H9 (cell line): ENCODE measurements around the gene SETBP1. TPM values are rescaled to one million over a fixed set of nuclear protein-coding genes. Genes with fewer than 3 reads are reported as not detected.
A peak's percentile ranks its signal among the peaks of the same experiment; 100 is the strongest.

Experiments used
- DNase-seq: peaks from one replicate; pipeline ENCODE4 v3.0.0-alpha.2; 2017
- H2AFZ ChIP-seq: one replicate; pipeline ENCODE4 v1.6.1; 2013; ENCODE audit warnings: mild to moderate bottlenecking, low read length, control low read depth, moderate library complexity
- H2AK5ac ChIP-seq: 2 replicates; pipeline ENCODE4 v1.6.1; 2013; ENCODE audit warnings: low read length, control low read depth, mixed read lengths; ENCODE audit not compliant: insufficient read length
- H2BK120ac ChIP-seq: one replicate; pipeline ENCODE4 v1.6.1; 2013; ENCODE audit warnings: low read depth, mild to moderate bottlenecking, low read length, control low read depth, inconsistent platforms; ENCODE audit not compliant: poor library complexity, severe bottlenecking
- H2BK12ac ChIP-seq: 2 replicates; pipeline ENCODE4 v1.6.1; 2013; ENCODE audit warnings: low read length, control low read depth, mixed read lengths, low read depth; ENCODE audit not compliant: insufficient read length
- H2BK15ac ChIP-seq: 2 replicates; pipeline ENCODE4 v1.6.1; 2013; ENCODE audit warnings: low read depth, low read length, control low read depth
- H2BK20ac ChIP-seq: one replicate; pipeline ENCODE4 v1.6.1; 2013; ENCODE audit warnings: low read depth, mild to moderate bottlenecking, low read length, control low read depth, inconsistent platforms; ENCODE audit not compliant: poor library complexity, severe bottlenecking
- H2BK5ac ChIP-seq: 2 replicates; pipeline ENCODE4 v1.6.1; 2013; ENCODE audit warnings: low read length, control low read depth, mixed read lengths; ENCODE audit not compliant: insufficient read length
- H3K14ac ChIP-seq: 2 replicates; pipeline ENCODE4 v1.6.1; 2013; ENCODE audit warnings: low read length, control low read depth; ENCODE audit not compliant: insufficient read depth
- H3K18ac ChIP-seq: 2 replicates; pipeline ENCODE4 v1.6.1; 2013; ENCODE audit warnings: low read depth, mild to moderate bottlenecking, mixed read lengths, low read length, control low read depth; ENCODE audit not compliant: insufficient read length
- H3K23ac ChIP-seq: 2 replicates; pipeline ENCODE4 v1.6.1; 2013; ENCODE audit warnings: low read length, control low read depth, mixed read lengths, low read depth; ENCODE audit not compliant: insufficient read length
- H3K23me2 ChIP-seq: 2 replicates; pipeline ENCODE4 v1.6.1; 2013; ENCODE audit warnings: low read depth, mild to moderate bottlenecking, mixed read lengths, low read length, control low read depth; ENCODE audit not compliant: insufficient read length, poor library complexity, severe bottlenecking
- H3K27ac ChIP-seq: 2 replicates; pipeline ENCODE4 v1.5.1; 2013; ENCODE audit warnings: low read length, control low read depth, mixed read lengths, low read depth; ENCODE audit not compliant: insufficient read length
- H3K27me3 ChIP-seq: 2 replicates; pipeline ENCODE4 v1.6.1; 2013; ENCODE audit warnings: low read length, control low read depth, inconsistent platforms; ENCODE audit not compliant: insufficient read depth
- H3K4ac ChIP-seq: 2 replicates; pipeline ENCODE4 v1.6.1; 2013; ENCODE audit warnings: low read depth, mild to moderate bottlenecking, control low read depth, inconsistent platforms, low read length, moderate library complexity
- H3K4me1 ChIP-seq: 2 replicates; pipeline ENCODE4 v1.6.1; 2013; ENCODE audit warnings: low read length, control low read depth, inconsistent platforms; ENCODE audit not compliant: insufficient read depth
- H3K4me2 ChIP-seq: 2 replicates; pipeline ENCODE4 v1.6.1; 2013; ENCODE audit warnings: low read length, control low read depth, mixed read lengths; ENCODE audit not compliant: insufficient read length, insufficient read depth
- H3K56ac ChIP-seq: 2 replicates; pipeline ENCODE4 v1.6.1; 2013; ENCODE audit warnings: low read depth, mild to moderate bottlenecking, mixed read lengths, low read length, control low read depth; ENCODE audit not compliant: insufficient read length
- H3K79me1 ChIP-seq: 2 replicates; pipeline ENCODE4 v1.6.1; 2013; ENCODE audit warnings: low read depth, mild to moderate bottlenecking, moderate library complexity, low read length, control low read depth, inconsistent platforms; ENCODE audit not compliant: insufficient read depth, poor library complexity, severe bottlenecking
- H3K79me2 ChIP-seq: 2 replicates; pipeline ENCODE4 v1.6.1; 2013; ENCODE audit warnings: low read length, control low read depth, inconsistent platforms; ENCODE audit not compliant: insufficient read depth
- H3K9ac ChIP-seq: 2 replicates; pipeline ENCODE4 v1.6.1; 2013; ENCODE audit warnings: low read length, control low read depth, mixed read lengths; ENCODE audit not compliant: insufficient read length; ENCODE audit errors: extremely low read depth
- H3K9me3 ChIP-seq: one replicate; pipeline ENCODE4 v1.6.1; 2013; ENCODE audit warnings: low read depth, low read length, inconsistent platforms; ENCODE audit not compliant: control insufficient read depth
- H3T11ph ChIP-seq: one replicate; pipeline ENCODE4 v1.6.1; 2013; ENCODE audit warnings: mild to moderate bottlenecking, low read length, control low read depth, inconsistent platforms
- H4K20me1 ChIP-seq: one replicate; pipeline ENCODE4 v1.6.1; 2013; ENCODE audit not compliant: control insufficient read depth, insufficient read length, insufficient read depth
- H4K5ac ChIP-seq: 2 replicates; pipeline ENCODE4 v1.6.1; 2013; ENCODE audit warnings: low read depth, mild to moderate bottlenecking, mixed read lengths, low read length, control low read depth; ENCODE audit not compliant: insufficient read length
- H4K8ac ChIP-seq: replicated peaks from 2 replicates; pipeline ENCODE4 v1.6.1; 2013; ENCODE audit warnings: low read length, control low read depth, mixed read lengths, low read depth; ENCODE audit not compliant: insufficient read length
- H4K91ac ChIP-seq: 2 replicates; pipeline ENCODE4 v1.6.1; 2013; ENCODE audit warnings: low read depth, mild to moderate bottlenecking, moderate library complexity, mixed read lengths, low read length, control low read depth; ENCODE audit not compliant: insufficient read length
- H3K27ac Mint-ChIP-seq, 3 experiments: 2 replicates in 2 of 3; 3 replicates in 1 of 3; pipeline ENCODE4 v1.8.0; 2020 to 2021; ENCODE audit warnings: mixed read lengths in 3 of 3, mild to moderate bottlenecking in 1 of 3, moderate library complexity in 1 of 3
- H3K27me3 Mint-ChIP-seq: 2 replicates; pipeline ENCODE4 v1.8.0; 2021; ENCODE audit warnings: low read depth, mild to moderate bottlenecking, moderate library complexity, mixed read lengths
- H3K36me3 Mint-ChIP-seq, 3 experiments: 2 replicates in 2 of 3; 3 replicates in 1 of 3; pipeline ENCODE4 v1.8.0; 2020 to 2021; ENCODE audit warnings: low read depth in 3 of 3, mixed read lengths in 3 of 3; ENCODE audit not compliant: insufficient read depth in 1 of 3
- H3K4me1 Mint-ChIP-seq, 2 experiments: 2 replicates each; pipeline ENCODE4 v1.8.0; 2020; ENCODE audit warnings: mixed read lengths in 2 of 2
- H3K4me3 Mint-ChIP-seq, 2 experiments: 2 replicates in 1 of 2; 3 replicates in 1 of 2; pipeline ENCODE4 v1.8.0; 2020 to 2021; ENCODE audit warnings: mild to moderate bottlenecking in 2 of 2, mixed read lengths in 2 of 2, moderate library complexity in 1 of 2
- H3K9me3 Mint-ChIP-seq, 2 experiments: 2 replicates in 1 of 2; 3 replicates in 1 of 2; pipeline ENCODE4 v1.8.0; 2020; ENCODE audit warnings: mild to moderate bottlenecking in 2 of 2, mixed read lengths in 2 of 2, moderate library complexity in 1 of 2
- WGBS: extraction: QIAGEN DNeasy Blood & Tissue Kit; methylation state at CpG from one replicate; pipeline ENCODE4 v1.1.7; 2013; ENCODE audit warnings: missing lambda C conversion rate, low lambda C conversion rate, mixed read lengths; ENCODE audit not compliant: insufficient read length; ENCODE audit errors: extremely low coverage; 5-methylcytosine and 5-hydroxymethylcytosine counted together
- total RNA-seq: library from RNA; stranded (reverse); gene quantifications from 2 replicates; pipeline ENCODE4 v1.2.1, GENCODE V29; 2021
- TF ChIP-seq, protein P1 (sequence below): fragments of 200-600 bp; sonication (generic); conservative IDR thresholded peaks from 3 replicates; pipeline ENCODE4 v1.8.0; 2021; ENCODE audit warnings: antibody characterized with exemption, mild to moderate bottlenecking

Gene SETBP1
- total RNA-seq, 1 experiment from 2014 or later = 4.6 TPM

DNA sequence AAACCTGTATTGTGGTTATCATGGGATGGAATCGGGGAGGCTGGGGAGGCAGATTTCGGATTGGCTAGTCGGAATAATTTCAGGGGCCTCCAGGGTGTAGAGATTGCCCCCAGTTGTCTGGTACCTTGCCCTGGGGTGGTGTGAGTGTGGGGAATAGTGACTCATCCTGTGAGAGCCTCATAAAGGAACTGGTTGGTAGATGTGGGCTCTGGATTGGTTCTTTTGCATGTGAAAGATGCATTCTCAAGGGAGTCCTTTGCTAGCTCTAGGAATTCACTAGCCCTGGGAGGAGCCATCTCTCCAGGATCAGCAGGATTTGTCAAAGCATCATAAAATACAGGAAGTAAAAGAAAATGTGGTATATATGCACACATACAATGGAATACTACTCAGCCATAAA lies 331.6 kb downstream of the SETBP1 start:
- no peak for DNase-seq
- H3K9me3 ChIP-seq = no peaks in the 10 kb centered on the region

More for the DNA sequence above, 331.6 kb downstream of the SETBP1 start:
- Histone ChIP-seq H3K79me1 (no peaks in the 10 kb centered on the region), H4K5ac (no peak overlapping the region), H3K79me2 (no peaks in the 10 kb centered on the region), H4K8ac (no peak overlapping the region), H3K14ac (no peak overlapping the region), H2BK15ac (no peak overlapping the region), H3K9ac (no peak overlapping the region), H3K27ac (no peak overlapping the region), H3K23ac (no peak overlapping the region), H3K18ac (no peak overlapping the region), H3K4me2 (no peak overlapping the region), H3T11ph (no peak overlapping the region), H2BK12ac (no peak overlapping the region), H3K4me1 (peaks cover 8% of the 10 kb centered on the region; the same call in 1 of the 2 replicates), H2BK5ac (no peak overlapping the region), H2BK120ac (no peak overlapping the region), H4K20me1 (no peaks in the 10 kb centered on the region), H3K23me2 (no peaks in the 10 kb centered on the region), H3K27me3 (no peaks in the 10 kb centered on the region), H2AFZ (no peak overlapping the region), H2BK20ac (no peak overlapping the region), H3K4ac (no peak overlapping the region), H3K56ac (no peak overlapping the region), H2AK5ac (no peak overlapping the region), H4K91ac (no peak overlapping the region)
- no peak overlapping the region for H3K4me3 Mint-ChIP-seq
- no peaks in the 10 kb centered on the region for H3K27me3 Mint-ChIP-seq
- H3K9me3 Mint-ChIP-seq = peaks cover 0 to 3% of the 10 kb centered on the region in 2 experiments; a peak in 2 of 5 replicates
- peaks cover 42 to 50% of the 10 kb centered on the region in 2 experiments for H3K4me1 Mint-ChIP-seq
- H3K27ac Mint-ChIP-seq = peak overlapping the region in 1 of 3 experiments; percentile 25; a peak in 1 of 7 replicates
- WGBS = no CpG with 5 or more reads among the region's 3 CpGs
- no peaks in the 10 kb centered on the region for H3K36me3 Mint-ChIP-seq
- TF ChIP-seq, protein P1, sequence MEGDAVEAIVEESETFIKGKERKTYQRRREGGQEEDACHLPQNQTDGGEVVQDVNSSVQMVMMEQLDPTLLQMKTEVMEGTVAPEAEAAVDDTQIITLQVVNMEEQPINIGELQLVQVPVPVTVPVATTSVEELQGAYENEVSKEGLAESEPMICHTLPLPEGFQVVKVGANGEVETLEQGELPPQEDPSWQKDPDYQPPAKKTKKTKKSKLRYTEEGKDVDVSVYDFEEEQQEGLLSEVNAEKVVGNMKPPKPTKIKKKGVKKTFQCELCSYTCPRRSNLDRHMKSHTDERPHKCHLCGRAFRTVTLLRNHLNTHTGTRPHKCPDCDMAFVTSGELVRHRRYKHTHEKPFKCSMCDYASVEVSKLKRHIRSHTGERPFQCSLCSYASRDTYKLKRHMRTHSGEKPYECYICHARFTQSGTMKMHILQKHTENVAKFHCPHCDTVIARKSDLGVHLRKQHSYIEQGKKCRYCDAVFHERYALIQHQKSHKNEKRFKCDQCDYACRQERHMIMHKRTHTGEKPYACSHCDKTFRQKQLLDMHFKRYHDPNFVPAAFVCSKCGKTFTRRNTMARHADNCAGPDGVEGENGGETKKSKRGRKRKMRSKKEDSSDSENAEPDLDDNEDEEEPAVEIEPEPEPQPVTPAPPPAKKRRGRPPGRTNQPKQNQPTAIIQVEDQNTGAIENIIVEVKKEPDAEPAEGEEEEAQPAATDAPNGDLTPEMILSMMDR = no peak
